Upper lobe of left lung (tissue), 4 donors: Measurements from ENCODE around the gene NFIB.

ENCODE experiments used
- EP300 ChIP-seq, 4 donors: sonication (generic); formaldehyde crosslinking; IDR thresholded peaks; one replicate each; pipeline ENCODE4 v1.5.1; 2017; ENCODE audit warnings: antibody characterized with exemption in 4 of 4, control low read depth in 2 of 4
- POLR2A ChIP-seq, 4 donors: fragments of 450-650 bp; IDR thresholded peaks; one replicate each; pipeline ENCODE4 v1.5.1; 2016 to 2017; ENCODE audit warnings: antibody characterized with exemption in 4 of 4, mild to moderate bottlenecking in 2 of 4
- POLR2AphosphoS5 ChIP-seq, 2 donors: sonication (generic); formaldehyde crosslinking; IDR thresholded peaks; one replicate each; pipeline ENCODE4 v1.5.1; 2017; ENCODE audit warnings: antibody characterized with exemption in 2 of 2
- TF ChIP-seq, protein P1 (sequence below), 6 experiments: fragments of 450-650 bp in 4 of 6; fragments of 200-600 bp in 2 of 6; sonication (generic) in 2 of 6; IDR thresholded peaks; one replicate each; pipeline ENCODE4 v1.5.1; 2016 to 2019; ENCODE audit warnings: antibody characterized with exemption in 6 of 6

DNA sequence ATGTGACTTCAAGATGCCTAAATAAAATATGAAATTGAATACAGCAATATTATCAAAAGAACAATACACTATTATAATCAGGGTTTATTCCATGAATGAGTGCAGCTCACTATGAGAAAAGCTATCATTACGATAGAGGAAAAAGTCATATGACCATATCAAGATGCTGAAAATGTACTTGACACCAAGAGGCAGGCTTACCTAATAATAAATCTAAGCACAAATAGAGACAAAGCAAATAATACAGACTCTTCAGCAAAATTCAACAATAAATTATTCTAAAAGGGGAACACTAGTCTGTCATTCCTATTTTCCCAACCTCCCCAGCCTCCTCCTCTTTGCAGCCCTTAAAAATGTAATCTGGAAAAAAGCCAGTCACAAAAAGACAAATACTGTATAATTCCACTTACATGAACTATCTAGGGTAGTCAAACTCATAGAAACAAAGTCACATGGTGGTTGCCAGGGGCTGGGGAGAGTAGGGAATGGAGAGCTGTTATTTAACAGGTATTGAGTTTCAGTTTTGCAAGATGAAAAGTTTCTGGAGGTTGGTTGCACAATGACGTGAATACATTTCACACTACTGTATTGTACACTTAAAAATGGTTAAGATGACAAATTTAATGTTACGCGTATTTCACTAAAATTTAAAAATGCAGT lies 148.4 kb downstream of the NFIB start:
- TF ChIP-seq, protein P1, sequence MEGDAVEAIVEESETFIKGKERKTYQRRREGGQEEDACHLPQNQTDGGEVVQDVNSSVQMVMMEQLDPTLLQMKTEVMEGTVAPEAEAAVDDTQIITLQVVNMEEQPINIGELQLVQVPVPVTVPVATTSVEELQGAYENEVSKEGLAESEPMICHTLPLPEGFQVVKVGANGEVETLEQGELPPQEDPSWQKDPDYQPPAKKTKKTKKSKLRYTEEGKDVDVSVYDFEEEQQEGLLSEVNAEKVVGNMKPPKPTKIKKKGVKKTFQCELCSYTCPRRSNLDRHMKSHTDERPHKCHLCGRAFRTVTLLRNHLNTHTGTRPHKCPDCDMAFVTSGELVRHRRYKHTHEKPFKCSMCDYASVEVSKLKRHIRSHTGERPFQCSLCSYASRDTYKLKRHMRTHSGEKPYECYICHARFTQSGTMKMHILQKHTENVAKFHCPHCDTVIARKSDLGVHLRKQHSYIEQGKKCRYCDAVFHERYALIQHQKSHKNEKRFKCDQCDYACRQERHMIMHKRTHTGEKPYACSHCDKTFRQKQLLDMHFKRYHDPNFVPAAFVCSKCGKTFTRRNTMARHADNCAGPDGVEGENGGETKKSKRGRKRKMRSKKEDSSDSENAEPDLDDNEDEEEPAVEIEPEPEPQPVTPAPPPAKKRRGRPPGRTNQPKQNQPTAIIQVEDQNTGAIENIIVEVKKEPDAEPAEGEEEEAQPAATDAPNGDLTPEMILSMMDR (IDR thresholded peaks at IDR 0.05) = no peak
- TF ChIP-seq POLR2A (IDR thresholded peaks at IDR 0.05) (no peak), POLR2AphosphoS5 (IDR thresholded peaks at IDR 0.05) (no peak), EP300 (IDR thresholded peaks at IDR 0.05) (peak in 1 of 4 donors; percentile 49)
